GM12892 (cell line): ENCODE measurements around the gene ADAMTSL3.

ENCODE experiments used
- DNase-seq: peaks from one replicate; pipeline ENCODE4 v3.0.0; 2011; ENCODE audit not compliant: insufficient read length
- FAIRE-seq: peaks from 2 replicates; lab custom pipeline; 2011; peaks lifted over from hg19 to GRCh38; lab: Jason Lieb, UNC
- POLR2A ChIP-seq: IDR thresholded peaks from 2 replicates; pipeline ENCODE4 v1.6.1; 2011; ENCODE audit warnings: low read depth, low read length, control low read depth
- POLR2AphosphoS5 ChIP-seq: IDR thresholded peaks from 2 replicates; pipeline ENCODE4 v1.6.1; 2011; ENCODE audit warnings: low read depth, low read length, control low read depth
- TAF1 ChIP-seq: IDR thresholded peaks from 2 replicates; pipeline ENCODE4 v1.6.1; 2011; ENCODE audit warnings: low read depth, mild to moderate bottlenecking, control low read depth, low read length, borderline replicate concordance

Gene ADAMTSL3

GRCh38 chr15:83631534-83631933 lies 22.4 kb upstream of the ADAMTSL3 start:
- TF ChIP-seq POLR2A = no peak
- TF ChIP-seq POLR2AphosphoS5 = no peak
- TF ChIP-seq TAF1 = no peak
- DNase-seq (no peak), FAIRE-seq (no peak)

GRCh38 chr15:83643201-83643600 lies 10.7 kb upstream of the ADAMTSL3 start:
- DNase-seq = no peak
- TF ChIP-seq TAF1 (no peak), POLR2A (no peak), POLR2AphosphoS5 (no peak)
- no peak for FAIRE-seq

GRCh38 chr15:83644439-83644838 lies 9.5 kb upstream of the ADAMTSL3 start:
- TF ChIP-seq TAF1 (no peak), POLR2AphosphoS5 (no peak), POLR2A (no peak)
- DNase-seq = no peak
- no peak for FAIRE-seq

GRCh38 chr15:83650831-83651230 lies 3.1 kb upstream of the ADAMTSL3 start:
- no peak for FAIRE-seq
- TF ChIP-seq POLR2AphosphoS5 (no peak), POLR2A (no peak), TAF1 (no peak)
- no peak for DNase-seq

GRCh38 chr15:83651541-83651940 lies 2.4 kb upstream of the ADAMTSL3 start:
- DNase-seq (no peak), FAIRE-seq (no peak)
- no peak for TF ChIP-seq POLR2A
- TF ChIP-seq POLR2AphosphoS5 = no peak
- no peak for TF ChIP-seq TAF1

- FAIRE-seq = no peak
Measured at GRCh38 chr15:83652626-83653204, 1.2 kb upstream of the ADAMTSL3 start.

GRCh38 chr15:83653288-83653638 lies 660 bp upstream of the ADAMTSL3 start:
- TF ChIP-seq POLR2A (no peak), TAF1 (no peak), POLR2AphosphoS5 (no peak)
- DNase-seq (no peak), FAIRE-seq (no peak)

More at GRCh38 chr15:83652626-83653204, 1.2 kb upstream of the ADAMTSL3 start:
- no peak for DNase-seq
- TF ChIP-seq TAF1 = no peak
- TF ChIP-seq POLR2AphosphoS5 = no peak
- TF ChIP-seq POLR2A = no peak

GRCh38 chr15:83654379-83655236 lies 685 bp downstream of the ADAMTSL3 start:
- DNase-seq (no peak), FAIRE-seq (no peak)
- no peak for TF ChIP-seq POLR2A

- no peak for DNase-seq
- FAIRE-seq = no peak
- TF ChIP-seq POLR2AphosphoS5 (no peak), TAF1 (no peak), POLR2A (no peak)
Measured at GRCh38 chr15:83655237-83655616, 1.3 kb downstream of the ADAMTSL3 start.

- DNase-seq = no peak
- TF ChIP-seq TAF1 (no peak), POLR2AphosphoS5 (no peak)
- FAIRE-seq = no peak
Measured at GRCh38 chr15:83656192-83656591, 2.3 kb downstream of the ADAMTSL3 start.

GRCh38 chr15:83656943-83657528 lies 3.1 kb downstream of the ADAMTSL3 start:
- FAIRE-seq = no peak
- DNase-seq = no peak
- TF ChIP-seq TAF1 = no peak

- FAIRE-seq = no peak
- no peak for DNase-seq
- TF ChIP-seq TAF1 = no peak
- TF ChIP-seq POLR2A = no peak
- no peak for TF ChIP-seq POLR2AphosphoS5
Measured at GRCh38 chr15:83657549-83657948, 3.6 kb downstream of the ADAMTSL3 start.
